Transverse colon (tissue), 4 donors: ENCODE data around the gene CD96. TPM values are rescaled to one million over a fixed set of nuclear protein-coding genes. Genes with fewer than 3 reads are reported as not detected.

Source experiments
- DNase-seq: peaks from one replicate; pipeline ENCODE4 v3.0.0-alpha.2; 2019
- H3K27ac ChIP-seq, 4 donors: fragments of 200-600 bp; sonication (generic); 2 replicates each; pipeline ENCODE4 v1.5.1; 2016 to 2018; ENCODE audit warnings: inconsistent platforms in 4 of 4
- H3K27me3 ChIP-seq: fragments of 200-600 bp; sonication (generic); 2 replicates; pipeline ENCODE4 v1.5.1; 2017; ENCODE audit warnings: inconsistent platforms
- H3K36me3 ChIP-seq, 4 donors: fragments of 200-600 bp; sonication (generic); 2 replicates each; pipeline ENCODE4 v1.5.1; 2017 to 2019; ENCODE audit warnings: inconsistent platforms in 4 of 4
- H3K4me1 ChIP-seq, 4 donors: fragments of 200-600 bp; sonication (generic); 2 replicates each; pipeline ENCODE4 v1.5.1; 2017 to 2020; ENCODE audit warnings: inconsistent platforms in 4 of 4
- H3K4me3 ChIP-seq, 4 donors: fragments of 200-600 bp; sonication (generic); 1 replicate in 1 of 4; 2 replicates in 3 of 4; pipeline versions ENCODE4 v1.5.1 to v1.6.1; 2017 to 2019; ENCODE audit warnings: inconsistent platforms in 4 of 4
- H3K9me3 ChIP-seq, 2 donors: fragments of 200-600 bp; sonication (generic); 2 replicates each; pipeline ENCODE4 v1.5.1; 2017 to 2019; ENCODE audit warnings: inconsistent platforms in 2 of 2
- EP300 ChIP-seq: sonication (generic); formaldehyde crosslinking; IDR thresholded peaks from one replicate; pipeline ENCODE4 v1.6.1; 2017; ENCODE audit warnings: antibody characterized with exemption, low read depth
- POLR2A ChIP-seq: fragments of 450-650 bp; IDR thresholded peaks from one replicate; pipeline ENCODE4 v1.6.1; 2016; ENCODE audit warnings: antibody characterized with exemption, mild to moderate bottlenecking, moderate library complexity
- POLR2AphosphoS5 ChIP-seq, 3 donors: sonication (generic); formaldehyde crosslinking; IDR thresholded peaks; one replicate each; pipeline ENCODE4 v1.6.1; 2016; ENCODE audit warnings: antibody characterized with exemption in 3 of 3
- WGBS, 2 donors: methylation state at CpG; one replicate each; pipeline ENCODE4 v1.1.5; 2018; ENCODE audit warnings: low coverage in 1 of 2; 5-methylcytosine and 5-hydroxymethylcytosine counted together
- in situ Hi-C, 4 donors: fragments of 200-750 bp; cut with MboI; loops; one replicate each; pipeline versions ENCODE4 v1.15.0 to v1.15.1; 2017; ENCODE audit warnings: low sequenced_read_pairs in 3 of 4, low pct_ligation_motif_present in 1 of 4, low pct_unique_long_range_greater_than_20kb in 1 of 4
- intact Hi-C: fragments of 100-400 bp; cut with DNase I; formaldehyde crosslinking; loops from one replicate; pipeline ENCODE4 v1.15.1; 2023; ENCODE audit warnings: low total_unique reads
- total RNA-seq, 4 donors: library from RNA; depleted of rRNA; stranded (reverse); fragments of >200 nt; gene quantifications; one replicate each; pipeline ENCODE4 v1.1.0, GENCODE V29; 2016
- TF ChIP-seq, protein P1 (sequence below), 5 experiments: fragments of 200-600 bp in 3 of 5; fragments of 450-650 bp in 2 of 5; sonication (generic) in 3 of 5; IDR thresholded peaks; 1 replicate in 2 of 5; 2 replicates in 3 of 5; pipeline ENCODE4 v1.5.1; 2016 to 2017; ENCODE audit warnings: antibody characterized with exemption in 5 of 5, inconsistent platforms in 3 of 5, mild to moderate bottlenecking in 2 of 5, moderate library complexity in 1 of 5

Gene CD96
- total RNA-seq, 4 donors from 2014 or later = 5.5 to 24.3 (median 13.0) TPM

- Histone ChIP-seq H3K4me3 (no peak overlapping the region), H3K9me3 (no peaks in the 10 kb centered on the region), H3K27ac (no peak overlapping the region), H3K36me3 (no peaks in the 10 kb centered on the region), H3K4me1 (no peaks in the 10 kb centered on the region), H3K27me3 (no peaks in the 10 kb centered on the region)
- in situ Hi-C loops = no loop called here
- TF ChIP-seq EP300 (no peak), POLR2A (no peak), POLR2AphosphoS5 (IDR thresholded peaks at IDR 0.05) (no peak)
- TF ChIP-seq, protein P1, sequence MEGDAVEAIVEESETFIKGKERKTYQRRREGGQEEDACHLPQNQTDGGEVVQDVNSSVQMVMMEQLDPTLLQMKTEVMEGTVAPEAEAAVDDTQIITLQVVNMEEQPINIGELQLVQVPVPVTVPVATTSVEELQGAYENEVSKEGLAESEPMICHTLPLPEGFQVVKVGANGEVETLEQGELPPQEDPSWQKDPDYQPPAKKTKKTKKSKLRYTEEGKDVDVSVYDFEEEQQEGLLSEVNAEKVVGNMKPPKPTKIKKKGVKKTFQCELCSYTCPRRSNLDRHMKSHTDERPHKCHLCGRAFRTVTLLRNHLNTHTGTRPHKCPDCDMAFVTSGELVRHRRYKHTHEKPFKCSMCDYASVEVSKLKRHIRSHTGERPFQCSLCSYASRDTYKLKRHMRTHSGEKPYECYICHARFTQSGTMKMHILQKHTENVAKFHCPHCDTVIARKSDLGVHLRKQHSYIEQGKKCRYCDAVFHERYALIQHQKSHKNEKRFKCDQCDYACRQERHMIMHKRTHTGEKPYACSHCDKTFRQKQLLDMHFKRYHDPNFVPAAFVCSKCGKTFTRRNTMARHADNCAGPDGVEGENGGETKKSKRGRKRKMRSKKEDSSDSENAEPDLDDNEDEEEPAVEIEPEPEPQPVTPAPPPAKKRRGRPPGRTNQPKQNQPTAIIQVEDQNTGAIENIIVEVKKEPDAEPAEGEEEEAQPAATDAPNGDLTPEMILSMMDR (IDR thresholded peaks at IDR 0.05) = no peak
- intact Hi-C loops = no loop called here
- WGBS, 2 donors = 80 to 88% methylated on average over 2 of the region's 2 CpGs
- DNase-seq = no peak
These were observed 111.8 kb downstream of the CD96 start for GRCh38 chr3:111653766-111654165.

GRCh38 chr3:111662012-111662411 is 120.0 kb downstream of the CD96 start:
- intact Hi-C loops = no loop called here
- WGBS, 2 donors = 95 to 100% methylated on average over 1 to 3 of the region's 3 CpGs
- Histone ChIP-seq H3K9me3 (no peaks in the 10 kb centered on the region), H3K27ac (no peak overlapping the region), H3K36me3 (no peaks in the 10 kb centered on the region), H3K4me1 (no peaks in the 10 kb centered on the region), H3K27me3 (no peaks in the 10 kb centered on the region), H3K4me3 (no peak overlapping the region)
- no peak for TF ChIP-seq POLR2A
- no peak for TF ChIP-seq POLR2AphosphoS5 (IDR thresholded peaks at IDR 0.05)
- no peak for TF ChIP-seq EP300
- TF ChIP-seq, protein P1 (IDR thresholded peaks at IDR 0.05) = no peak
- DNase-seq = no peak
- in situ Hi-C loops = no loop called here

DNA sequence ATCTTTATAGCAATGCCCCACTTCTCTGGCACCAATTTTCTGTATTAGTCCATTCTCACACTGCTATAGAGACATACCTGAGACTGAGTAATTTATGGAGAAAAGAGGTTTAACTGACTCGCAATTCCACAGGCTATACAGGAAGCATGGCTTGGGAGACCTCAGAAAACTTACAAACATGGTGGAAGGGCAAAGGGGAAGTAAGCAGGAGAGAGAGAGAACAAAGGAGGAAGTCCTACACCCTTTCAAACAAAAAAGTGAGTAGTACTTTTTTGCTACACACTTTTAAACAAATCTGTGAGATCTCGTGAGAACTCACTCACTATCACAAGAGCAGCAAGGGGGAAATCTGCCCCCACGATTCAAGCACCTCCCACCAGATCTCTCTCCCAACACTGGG is 120.9 kb downstream of the CD96 start:
- WGBS, 2 donors = 86% methylated on average over 3 of the region's 3 CpGs
- no peak for DNase-seq
- Histone ChIP-seq H3K4me3 (no peak overlapping the region), H3K27ac (no peak overlapping the region), H3K9me3 (no peaks in the 10 kb centered on the region), H3K27me3 (no peaks in the 10 kb centered on the region), H3K4me1 (peaks cover 0 to 7% (median 0%) of the 10 kb centered on the region in 4 donors), H3K36me3 (no peaks in the 10 kb centered on the region)
- in situ Hi-C loops = no loop called here
- no peak for TF ChIP-seq EP300
- no peak for TF ChIP-seq POLR2A
- TF ChIP-seq POLR2AphosphoS5 (IDR thresholded peaks at IDR 0.05) = no peak
- TF ChIP-seq, protein P1 (IDR thresholded peaks at IDR 0.05) = no peak
- intact Hi-C loops = no loop called here

DNA sequence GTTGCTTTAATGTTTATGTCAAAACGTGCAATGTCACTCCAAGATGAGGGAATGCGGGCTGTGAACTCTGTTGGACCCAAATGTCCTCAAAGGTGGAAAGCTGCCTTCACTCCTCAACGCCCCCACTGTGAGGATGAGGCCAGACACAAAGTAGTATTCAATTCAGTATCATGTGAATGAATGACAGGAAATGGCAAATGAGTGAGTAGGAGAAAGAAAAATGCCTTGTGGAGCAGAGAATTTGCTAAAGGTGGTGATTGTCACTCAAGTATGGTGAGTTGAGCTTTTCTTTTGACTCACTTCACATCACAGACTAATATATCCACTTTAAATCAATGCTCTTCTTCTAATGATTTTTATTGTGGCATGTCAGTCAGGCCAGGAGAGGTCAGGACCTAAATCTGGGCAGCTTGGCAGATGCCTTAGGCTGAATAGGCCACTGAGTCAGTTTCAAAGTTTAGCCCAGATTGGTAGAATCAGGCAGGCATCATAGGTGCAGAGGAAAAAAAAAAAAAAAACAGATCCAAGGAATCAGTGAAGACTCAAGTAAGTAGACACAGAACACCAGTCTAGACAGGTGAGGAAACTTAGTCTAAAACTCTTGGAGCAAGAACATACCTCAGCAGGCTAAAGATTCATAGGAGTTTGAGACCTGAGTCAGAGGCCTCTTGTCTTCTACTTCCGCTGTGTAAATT is 124.2 kb downstream of the CD96 start:
- intact Hi-C loops (no loop called here), in situ Hi-C loops (no loop called here)
- WGBS, 2 donors = 57 to 64% methylated on average over 4 of the region's 4 CpGs
- H3K4me1 ChIP-seq = peaks cover 0 to 19% (median 0%) of the 10 kb centered on the region in 4 donors
- no peak overlapping the region for H3K27ac ChIP-seq
- TF ChIP-seq EP300 = no peak
- TF ChIP-seq, protein P1 (IDR thresholded peaks at IDR 0.05) = no peak
- no peak for TF ChIP-seq POLR2AphosphoS5 (IDR thresholded peaks at IDR 0.05)
- no peak for TF ChIP-seq POLR2A
- no peaks in the 10 kb centered on the region for H3K9me3 ChIP-seq
- H3K27me3 ChIP-seq = no peaks in the 10 kb centered on the region
- H3K36me3 ChIP-seq = no peaks in the 10 kb centered on the region
- DNase-seq = no peak
- no peak overlapping the region for H3K4me3 ChIP-seq
